ENCODE results near the gene AKAP14. TPM values are rescaled to one million over a fixed set of nuclear protein-coding genes. Genes with fewer than 3 reads are reported as not detected.
"Not testable (repeated sequence)": the region's sequence is repeated elsewhere in the genome, so short reads cannot be mapped to it uniquely, and the experiment has no call there.

AKAP14 gene
- total and polyA plus RNA-seq, 4 donors: 7.2 to 10.4 (median 7.7) TPM

- Histone ChIP-seq H3K4me3 (no peak overlapping the region), H3K36me3 (ENCODE audit: control insufficient read depth in 4 of 4, insufficient read depth in 4 of 4, low read length in 4 of 4) (no peaks in the 10 kb centered on the region), H3K9me3 (ENCODE audit: control insufficient read depth in 4 of 4, insufficient read depth in 3 of 4, low read length in 3 of 4) (no peaks in the 10 kb centered on the region), H3K27ac (ENCODE audit: low read depth in 1 of 2, low read length in 1 of 2) (no peak overlapping the region), H3K9ac (ENCODE audit: insufficient read depth in 1 of 2, low read length in 2 of 2) (no peak overlapping the region), H3K27me3 (ENCODE audit: control insufficient read depth in 3 of 3, insufficient read depth in 3 of 3, low read length in 2 of 3) (no peaks in the 10 kb centered on the region), H3K4me1 (ENCODE audit: control insufficient read depth in 5 of 5, insufficient read depth in 5 of 5, low read length in 5 of 5) (peaks cover 0 to 7% (median 0%) of the 10 kb centered on the region in 5 donors)
- ATAC-seq (ENCODE audit: insufficient read depth, low FRiP score) (no peak), DNase-seq (no peak)
- no peak for TF ChIP-seq CTCF (IDR thresholded peaks at IDR 0.05; ENCODE audit: control extremely low read depth, extremely low read depth)
- WGBS, 2 donors: 77 to 82% methylated on average over 6 of the region's 6 CpGs
Observed at GRCh38 chrX:119945481-119945880, 49.8 kb downstream of the AKAP14 start.

GRCh38 chrX:119948381-119948780 lies 52.7 kb downstream of the AKAP14 start:
- WGBS, 2 donors: 71 to 95% methylated on average over 5 of the region's 5 CpGs
- ATAC-seq (ENCODE audit: insufficient read depth, low FRiP score): no peak
- Histone ChIP-seq H3K4me1 (ENCODE audit: control insufficient read depth in 5 of 5, insufficient read depth in 5 of 5, low read length in 5 of 5) (peaks cover 0 to 2% (median 0%) of the 10 kb centered on the region in 5 donors), H3K9me3 (ENCODE audit: control insufficient read depth in 4 of 4, insufficient read depth in 3 of 4, low read length in 3 of 4) (no peaks in the 10 kb centered on the region), H3K9ac (ENCODE audit: insufficient read depth in 1 of 2, low read length in 2 of 2) (no peak overlapping the region), H3K36me3 (ENCODE audit: control insufficient read depth in 4 of 4, insufficient read depth in 4 of 4, low read length in 4 of 4) (no peaks in the 10 kb centered on the region), H3K4me3 (no peak overlapping the region), H3K27me3 (ENCODE audit: control insufficient read depth in 3 of 3, insufficient read depth in 3 of 3, low read length in 2 of 3) (peaks cover 0 to 4% (median 0%) of the 10 kb centered on the region in 3 donors), H3K27ac (ENCODE audit: low read depth in 1 of 2, low read length in 1 of 2) (no peak overlapping the region)
- DNase-seq: no peak
- no peak for TF ChIP-seq CTCF (IDR thresholded peaks at IDR 0.05; ENCODE audit: control extremely low read depth, extremely low read depth)

- 62 to 67% methylated on average over 3 of the region's 3 CpGs for WGBS, 2 donors
- DNase-seq (no peak), ATAC-seq (ENCODE audit: insufficient read depth, low FRiP score) (no peak)
- Histone ChIP-seq H3K4me1 (ENCODE audit: control insufficient read depth in 5 of 5, insufficient read depth in 5 of 5, low read length in 5 of 5) (no peaks in the 10 kb centered on the region), H3K4me3 (no peak overlapping the region), H3K36me3 (ENCODE audit: control insufficient read depth in 4 of 4, insufficient read depth in 4 of 4, low read length in 4 of 4) (no peaks in the 10 kb centered on the region), H3K9ac (ENCODE audit: insufficient read depth in 1 of 2, low read length in 2 of 2) (no peak overlapping the region), H3K27me3 (ENCODE audit: control insufficient read depth in 3 of 3, insufficient read depth in 3 of 3, low read length in 2 of 3) (peaks cover 0 to 4% (median 0%) of the 10 kb centered on the region in 3 donors), H3K27ac (ENCODE audit: low read depth in 1 of 2, low read length in 1 of 2) (no peak overlapping the region), H3K9me3 (ENCODE audit: control insufficient read depth in 4 of 4, insufficient read depth in 3 of 4, low read length in 3 of 4) (no peaks in the 10 kb centered on the region)
- TF ChIP-seq CTCF (IDR thresholded peaks at IDR 0.05; ENCODE audit: control extremely low read depth, extremely low read depth): no peak
Observed at GRCh38 chrX:119954374-119954773, 58.7 kb downstream of the AKAP14 start.

GRCh38 chrX:119955807-119956570 lies 60.3 kb downstream of the AKAP14 start:
- not testable (repeated sequence) for DNase-seq; H3K27me3 ChIP-seq (ENCODE audit: control insufficient read depth in 3 of 3, insufficient read depth in 3 of 3, low read length in 2 of 3); H3K9ac ChIP-seq (ENCODE audit: insufficient read depth in 1 of 2, low read length in 2 of 2); H3K36me3 ChIP-seq (ENCODE audit: control insufficient read depth in 4 of 4, insufficient read depth in 4 of 4, low read length in 4 of 4); ATAC-seq (ENCODE audit: insufficient read depth, low FRiP score); H3K9me3 ChIP-seq (ENCODE audit: control insufficient read depth in 4 of 4, insufficient read depth in 3 of 4, low read length in 3 of 4); H3K4me1 ChIP-seq (ENCODE audit: control insufficient read depth in 5 of 5, insufficient read depth in 5 of 5, low read length in 5 of 5); H3K4me3 ChIP-seq; H3K27ac ChIP-seq (ENCODE audit: low read depth in 1 of 2, low read length in 1 of 2)
- WGBS, 2 donors: 45 to 77% methylated on average over 21 of the region's 21 CpGs
